ENCODE results near the gene ERC2.

DNA sequence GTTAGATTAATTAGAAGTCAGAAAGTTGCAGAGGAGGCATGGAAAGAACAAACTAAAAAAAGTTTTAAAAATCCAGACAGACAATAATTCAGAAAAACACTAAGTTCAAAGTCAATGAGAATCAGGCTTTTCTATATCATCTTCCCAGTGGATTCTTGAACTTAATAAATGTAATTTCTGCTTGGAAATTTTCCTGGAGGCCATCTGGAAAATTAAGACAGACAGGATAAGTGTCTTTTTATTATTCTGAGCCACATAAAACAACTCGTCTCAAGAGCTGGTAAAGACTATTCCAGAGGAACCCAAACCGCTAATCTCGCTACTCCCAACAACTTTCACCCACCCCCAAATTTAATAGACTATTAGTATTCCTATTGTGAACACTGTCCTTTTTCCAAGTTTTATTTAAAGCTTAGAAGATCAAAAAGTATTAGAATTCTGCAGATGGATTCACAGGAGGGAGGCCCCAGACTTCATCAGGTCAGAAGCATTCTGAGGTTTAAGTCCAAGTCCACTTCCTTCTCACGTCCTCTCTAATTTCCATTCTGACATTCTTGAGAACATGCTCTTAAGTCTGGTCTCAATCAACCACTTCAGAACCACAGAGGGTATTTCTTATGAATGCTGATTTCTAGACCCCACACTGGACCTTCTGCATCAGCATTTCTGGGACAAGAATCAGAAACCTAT is 61.3 kb downstream of the ERC2 start:
- TF ChIP-seq, protein P1, sequence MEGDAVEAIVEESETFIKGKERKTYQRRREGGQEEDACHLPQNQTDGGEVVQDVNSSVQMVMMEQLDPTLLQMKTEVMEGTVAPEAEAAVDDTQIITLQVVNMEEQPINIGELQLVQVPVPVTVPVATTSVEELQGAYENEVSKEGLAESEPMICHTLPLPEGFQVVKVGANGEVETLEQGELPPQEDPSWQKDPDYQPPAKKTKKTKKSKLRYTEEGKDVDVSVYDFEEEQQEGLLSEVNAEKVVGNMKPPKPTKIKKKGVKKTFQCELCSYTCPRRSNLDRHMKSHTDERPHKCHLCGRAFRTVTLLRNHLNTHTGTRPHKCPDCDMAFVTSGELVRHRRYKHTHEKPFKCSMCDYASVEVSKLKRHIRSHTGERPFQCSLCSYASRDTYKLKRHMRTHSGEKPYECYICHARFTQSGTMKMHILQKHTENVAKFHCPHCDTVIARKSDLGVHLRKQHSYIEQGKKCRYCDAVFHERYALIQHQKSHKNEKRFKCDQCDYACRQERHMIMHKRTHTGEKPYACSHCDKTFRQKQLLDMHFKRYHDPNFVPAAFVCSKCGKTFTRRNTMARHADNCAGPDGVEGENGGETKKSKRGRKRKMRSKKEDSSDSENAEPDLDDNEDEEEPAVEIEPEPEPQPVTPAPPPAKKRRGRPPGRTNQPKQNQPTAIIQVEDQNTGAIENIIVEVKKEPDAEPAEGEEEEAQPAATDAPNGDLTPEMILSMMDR (IDR thresholded peaks at IDR 0.05), result no peak
- TF ChIP-seq POLR2AphosphoS5 (IDR thresholded peaks at IDR 0.05) (no peak), POLR2A (IDR thresholded peaks at IDR 0.05) (no peak)

Data from upper lobe of left lung (tissue), 4 donors.